Nephron progenitor cell (in vitro differentiated cells): ENCODE results near the gene CRYBG2.

Source experiments
- DNase-seq: peaks from one replicate; pipeline ENCODE4 v3.0.0; 2021
- H3K27ac Mint-ChIP-seq: 2 replicates; pipeline ENCODE4 v1.8.0; 2021; ENCODE audit warnings: mild to moderate bottlenecking, moderate library complexity, mixed read lengths
- H3K27me3 Mint-ChIP-seq: 2 replicates; pipeline ENCODE4 v1.8.0; 2021; ENCODE audit warnings: mild to moderate bottlenecking, low read depth, mixed read lengths; ENCODE audit not compliant: poor library complexity
- H3K36me3 Mint-ChIP-seq: 2 replicates; pipeline ENCODE4 v1.8.0; 2021; ENCODE audit warnings: low read depth, mixed read lengths
- H3K4me1 Mint-ChIP-seq: 2 replicates; pipeline ENCODE4 v1.8.0; 2021; ENCODE audit warnings: mixed read lengths
- H3K4me3 Mint-ChIP-seq: 2 replicates; pipeline ENCODE4 v1.8.0; 2021; ENCODE audit warnings: mild to moderate bottlenecking, moderate library complexity, mixed read lengths
- H3K9me3 Mint-ChIP-seq: 2 replicates; pipeline ENCODE4 v1.8.0; 2021; ENCODE audit warnings: mild to moderate bottlenecking, moderate library complexity, mixed read lengths
- TF ChIP-seq, protein P1 (sequence below): fragments of 200-600 bp; sonication (generic); IDR thresholded peaks from 2 replicates; pipeline ENCODE4 v1.5.0; 2021; ENCODE audit warnings: antibody characterized with exemption

CRYBG2 gene

DNA sequence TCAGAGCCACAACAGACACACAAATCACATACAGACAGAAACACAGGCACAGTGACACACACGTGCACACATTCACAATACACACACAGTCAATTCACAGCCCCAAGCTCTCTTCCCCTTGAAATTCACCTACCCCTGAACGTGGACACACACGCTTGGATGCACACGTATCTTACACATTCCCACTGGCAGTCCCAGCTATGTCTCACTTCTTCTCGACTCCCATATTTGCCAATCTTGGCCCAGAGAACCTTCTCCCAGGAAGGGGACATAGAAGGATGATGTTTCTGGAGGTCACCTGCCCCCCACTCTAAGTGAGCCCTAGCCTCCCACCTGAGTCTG lies 1.6 kb downstream of the CRYBG2 start:
- no peak for DNase-seq
- H3K9me3 Mint-ChIP-seq = no peaks in the 10 kb centered on the region
- peaks cover under 1% of the 10 kb centered on the region for H3K27me3 Mint-ChIP-seq
- H3K4me1 Mint-ChIP-seq = peaks cover 64% of the 10 kb centered on the region
- no peaks in the 10 kb centered on the region for H3K36me3 Mint-ChIP-seq
- peak overlapping the region; percentile 95 for H3K27ac Mint-ChIP-seq
- H3K4me3 Mint-ChIP-seq = peak overlapping the region; percentile 15
- TF ChIP-seq, protein P1, sequence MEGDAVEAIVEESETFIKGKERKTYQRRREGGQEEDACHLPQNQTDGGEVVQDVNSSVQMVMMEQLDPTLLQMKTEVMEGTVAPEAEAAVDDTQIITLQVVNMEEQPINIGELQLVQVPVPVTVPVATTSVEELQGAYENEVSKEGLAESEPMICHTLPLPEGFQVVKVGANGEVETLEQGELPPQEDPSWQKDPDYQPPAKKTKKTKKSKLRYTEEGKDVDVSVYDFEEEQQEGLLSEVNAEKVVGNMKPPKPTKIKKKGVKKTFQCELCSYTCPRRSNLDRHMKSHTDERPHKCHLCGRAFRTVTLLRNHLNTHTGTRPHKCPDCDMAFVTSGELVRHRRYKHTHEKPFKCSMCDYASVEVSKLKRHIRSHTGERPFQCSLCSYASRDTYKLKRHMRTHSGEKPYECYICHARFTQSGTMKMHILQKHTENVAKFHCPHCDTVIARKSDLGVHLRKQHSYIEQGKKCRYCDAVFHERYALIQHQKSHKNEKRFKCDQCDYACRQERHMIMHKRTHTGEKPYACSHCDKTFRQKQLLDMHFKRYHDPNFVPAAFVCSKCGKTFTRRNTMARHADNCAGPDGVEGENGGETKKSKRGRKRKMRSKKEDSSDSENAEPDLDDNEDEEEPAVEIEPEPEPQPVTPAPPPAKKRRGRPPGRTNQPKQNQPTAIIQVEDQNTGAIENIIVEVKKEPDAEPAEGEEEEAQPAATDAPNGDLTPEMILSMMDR = no peak

DNA sequence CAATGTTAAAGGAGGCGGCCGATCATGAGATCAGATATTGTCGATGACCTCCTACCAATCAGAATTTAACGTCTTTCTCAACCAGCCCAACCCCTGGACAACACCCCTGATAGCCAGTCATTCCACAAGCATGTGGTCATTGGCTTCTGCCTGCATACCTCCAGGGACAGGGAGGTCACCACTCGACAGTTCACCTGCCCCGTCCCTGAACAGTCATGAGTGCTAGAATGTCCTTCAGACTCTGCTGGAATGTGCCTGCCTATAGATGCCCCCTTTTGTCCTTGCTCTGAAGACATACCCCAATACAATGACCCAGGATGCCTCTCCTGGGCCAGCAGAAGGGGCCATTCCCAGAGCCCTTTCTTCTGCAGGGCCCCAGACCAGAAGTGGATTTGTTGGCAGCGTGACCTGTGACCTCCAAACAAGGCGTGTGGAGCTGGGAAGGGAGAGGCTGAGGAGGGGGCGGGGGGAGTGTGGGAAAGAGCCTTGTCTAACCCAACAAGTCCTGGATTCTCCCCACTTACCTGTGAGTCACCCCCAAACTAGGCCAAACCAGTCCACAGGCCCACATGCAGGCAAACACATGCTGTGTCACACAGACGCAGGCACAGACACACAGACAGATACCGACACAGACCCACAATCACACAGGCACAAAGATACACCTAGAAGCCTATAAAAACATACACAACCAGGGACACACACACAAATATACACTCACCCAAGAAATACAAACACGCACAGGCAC lies 2.2 kb downstream of the CRYBG2 start:
- DNase-seq = peak; percentile 40
- no peaks in the 10 kb centered on the region for H3K9me3 Mint-ChIP-seq
- no peaks in the 10 kb centered on the region for H3K27me3 Mint-ChIP-seq
- peak overlapping the region; percentile 15 for H3K4me3 Mint-ChIP-seq
- H3K4me1 Mint-ChIP-seq = peaks cover 60% of the 10 kb centered on the region
- TF ChIP-seq, protein P1 = no peak
- H3K36me3 Mint-ChIP-seq = no peaks in the 10 kb centered on the region
- H3K27ac Mint-ChIP-seq = peak overlapping the region; percentile 96

DNA sequence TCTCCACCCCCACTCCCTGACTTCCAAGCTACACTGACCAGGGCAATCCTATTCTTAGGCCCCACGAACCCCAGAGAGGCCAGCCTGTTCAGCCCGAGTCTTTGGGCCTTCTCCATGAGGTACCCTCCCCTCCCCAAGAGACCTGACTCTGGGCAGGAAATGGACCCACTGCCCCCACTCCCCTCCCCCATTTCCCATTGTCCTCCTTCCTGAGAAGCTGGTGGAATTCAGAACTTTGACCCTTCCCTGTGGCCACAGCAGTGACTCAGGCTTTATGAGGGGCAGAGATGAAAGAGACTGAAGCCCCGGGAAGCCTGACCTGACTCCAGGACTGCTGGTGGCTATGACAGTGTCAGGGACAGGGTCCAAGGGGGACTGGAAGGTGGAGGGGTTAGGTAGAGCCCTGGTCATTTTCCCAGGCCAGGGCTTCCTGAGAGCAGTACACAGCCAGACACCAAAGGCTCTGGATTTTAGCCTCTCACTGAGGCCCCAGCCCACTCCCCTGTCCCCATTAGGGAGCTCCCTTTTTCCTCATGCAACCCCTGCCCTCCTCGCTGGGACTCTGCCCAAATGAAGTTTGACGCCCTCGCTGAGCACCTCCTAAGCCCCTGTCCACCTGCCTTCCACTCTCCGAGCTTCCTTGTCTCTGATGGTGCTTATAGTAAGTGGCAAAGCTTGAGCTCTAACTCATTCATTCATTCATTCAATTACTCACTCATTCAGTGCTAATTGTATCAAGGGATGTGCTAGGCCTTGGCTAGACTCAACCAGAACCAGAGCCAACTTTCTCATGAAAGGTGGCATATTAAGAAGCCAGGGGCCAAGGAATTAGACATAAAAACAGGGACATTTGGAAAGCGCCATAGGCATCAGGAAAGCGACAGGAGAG lies 3.0 kb downstream of the CRYBG2 start:
- TF ChIP-seq, protein P1 = no peak
- no peaks in the 10 kb centered on the region for H3K27me3 Mint-ChIP-seq
- peak overlapping the region; percentile 96 for H3K27ac Mint-ChIP-seq
- H3K4me3 Mint-ChIP-seq = peak overlapping the region; percentile 35
- H3K36me3 Mint-ChIP-seq = no peaks in the 10 kb centered on the region
- peaks cover 58% of the 10 kb centered on the region for H3K4me1 Mint-ChIP-seq
- no peaks in the 10 kb centered on the region for H3K9me3 Mint-ChIP-seq
- DNase-seq = peak; percentile 41

DNA sequence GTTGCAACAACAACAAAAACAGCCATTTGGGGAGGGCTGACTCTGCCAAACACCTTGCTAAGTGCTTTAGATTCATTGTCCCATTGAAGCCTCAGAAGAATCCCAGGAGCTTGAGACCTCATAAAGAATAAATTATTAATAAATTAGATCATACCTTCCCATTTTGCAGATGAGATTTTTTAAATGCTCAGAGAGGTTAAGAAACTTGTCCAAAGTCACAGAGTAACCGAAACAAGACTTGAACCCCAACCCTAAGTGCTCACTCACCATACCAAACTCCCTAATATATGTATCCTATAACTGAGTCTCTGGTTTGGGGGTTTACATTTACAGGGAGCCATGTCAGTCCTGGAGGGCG lies 3.6 kb downstream of the CRYBG2 start:
- TF ChIP-seq, protein P1 = no peak
- no peak for DNase-seq
- H3K9me3 Mint-ChIP-seq = no peaks in the 10 kb centered on the region
- H3K27me3 Mint-ChIP-seq = no peaks in the 10 kb centered on the region
- H3K27ac Mint-ChIP-seq = peak overlapping the region; percentile 96
- H3K36me3 Mint-ChIP-seq = no peaks in the 10 kb centered on the region
- H3K4me3 Mint-ChIP-seq = no peak overlapping the region
- peaks cover 53% of the 10 kb centered on the region for H3K4me1 Mint-ChIP-seq

DNA sequence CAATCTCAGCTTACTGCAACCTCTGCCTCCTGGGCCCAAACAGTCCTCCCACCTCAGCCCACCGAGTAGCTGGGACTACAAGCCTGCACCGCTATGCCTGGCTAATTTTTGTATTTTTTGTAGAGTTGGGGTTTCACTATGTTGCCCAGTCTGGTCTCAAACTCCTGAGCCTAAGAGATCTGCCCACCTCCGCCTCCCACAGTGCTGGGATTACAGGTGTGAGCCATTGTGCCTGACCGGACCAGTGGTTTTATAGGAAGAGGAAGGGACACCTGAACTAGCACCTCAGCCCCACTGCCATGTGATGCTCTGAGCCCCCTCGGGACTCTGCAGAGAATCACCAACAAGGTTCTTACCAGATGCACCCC lies 4.1 kb downstream of the CRYBG2 start:
- H3K4me1 Mint-ChIP-seq = peaks cover 53% of the 10 kb centered on the region
- no peaks in the 10 kb centered on the region for H3K36me3 Mint-ChIP-seq
- DNase-seq = no peak
- no peaks in the 10 kb centered on the region for H3K27me3 Mint-ChIP-seq
- H3K9me3 Mint-ChIP-seq = no peaks in the 10 kb centered on the region
- peak overlapping the region; percentile 64 for H3K27ac Mint-ChIP-seq
- TF ChIP-seq, protein P1 = no peak
- H3K4me3 Mint-ChIP-seq = no peak overlapping the region
